Measurements from ENCODE around the gene RABGEF1.
"Not testable (repeated sequence)": the region's sequence is repeated elsewhere in the genome, so short reads cannot be mapped to it uniquely, and the experiment has no call there.

RABGEF1 gene

GRCh38 chr7:66735850-66736249 is 4.7 kb upstream of the RABGEF1 start:
- no peak for DNase-seq

- no peak for DNase-seq
Observed at GRCh38 chr7:66736892-66737291, 3.6 kb upstream of the RABGEF1 start.

GRCh38 chr7:66737667-66738066 is 2.9 kb upstream of the RABGEF1 start:
- DNase-seq = no peak

- no peak for DNase-seq
Observed at GRCh38 chr7:66739477-66739876, 1.1 kb upstream of the RABGEF1 start.

- DNase-seq = no peak
Observed at GRCh38 chr7:66739953-66740301, 606 bp upstream of the RABGEF1 start.

- not testable (repeated sequence) for DNase-seq
Observed at GRCh38 chr7:66740980-66741709, 612 bp downstream of the RABGEF1 start.

GRCh38 chr7:66741710-66742049 is 1.1 kb downstream of the RABGEF1 start:
- no peak for DNase-seq

GRCh38 chr7:66742298-66742697 is 1.8 kb downstream of the RABGEF1 start:
- DNase-seq = not testable (repeated sequence)

- no peak for DNase-seq
Observed at GRCh38 chr7:66743920-66744319, 3.4 kb downstream of the RABGEF1 start.

- DNase-seq = no peak
Observed at GRCh38 chr7:66747385-66747784, 6.9 kb downstream of the RABGEF1 start.

GRCh38 chr7:66747881-66748511 is 7.5 kb downstream of the RABGEF1 start:
- DNase-seq = no peak

- no peak for DNase-seq
Observed at GRCh38 chr7:66748791-66749190, 8.3 kb downstream of the RABGEF1 start.

- DNase-seq = no peak
Observed at GRCh38 chr7:66751945-66752344, 11.4 kb downstream of the RABGEF1 start.

- DNase-seq = no peak
Observed at GRCh38 chr7:66754541-66754940, 14.0 kb downstream of the RABGEF1 start.

- DNase-seq = not testable (repeated sequence)
Observed at GRCh38 chr7:66755059-66755458, 14.5 kb downstream of the RABGEF1 start.

- DNase-seq = not testable (repeated sequence)
Observed at GRCh38 chr7:66756227-66756626, 15.7 kb downstream of the RABGEF1 start.

- no peak for DNase-seq
Observed at GRCh38 chr7:66756889-66757288, 16.4 kb downstream of the RABGEF1 start.

GRCh38 chr7:66757939-66758338 is 17.4 kb downstream of the RABGEF1 start:
- DNase-seq = no peak

GRCh38 chr7:66758950-66759628 is 18.6 kb downstream of the RABGEF1 start:
- DNase-seq = no peak

- not testable (repeated sequence) for DNase-seq
Observed at GRCh38 chr7:66763183-66763582, 22.6 kb downstream of the RABGEF1 start.

- DNase-seq = not testable (repeated sequence)
Observed at GRCh38 chr7:66763633-66764355, 23.3 kb downstream of the RABGEF1 start.

- DNase-seq = not testable (repeated sequence)
Observed at GRCh38 chr7:66764905-66765304, 24.4 kb downstream of the RABGEF1 start.

GRCh38 chr7:66765322-66766025 is 24.9 kb downstream of the RABGEF1 start:
- not testable (repeated sequence) for DNase-seq

Measured in NCI-H1105 (cell line).